ENCODE results near the gene PTGR2. TPM values are rescaled to one million over a fixed set of nuclear protein-coding genes. Genes with fewer than 3 reads are reported as not detected.
A peak's percentile ranks its signal among the peaks of the same experiment; 100 is the strongest.
"Not testable (repeated sequence)": the region's sequence is repeated elsewhere in the genome, so short reads cannot be mapped to it uniquely, and the experiment has no call there.

The PTGR2 gene
- total RNA-seq, 1 experiment from 2014 or later, result 6.5 TPM

GRCh38 chr14:73829071-73829470, 22.6 kb upstream of the PTGR2 start:
- peak; percentile 39 for DNase-seq (ENCODE audit: low read depth)
- in situ Hi-C loops (cut with HindIII; ENCODE audit: low pct_unique_long_range_greater_than_20kb, low sequenced_read_pairs), result no loop called here

GRCh38 chr14:73829526-73830431, 21.9 kb upstream of the PTGR2 start:
- peak; percentile 95 for DNase-seq (ENCODE audit: low read depth)

GRCh38 chr14:73833034-73833433, 18.6 kb upstream of the PTGR2 start:
- in situ Hi-C loops (cut with HindIII; ENCODE audit: low pct_unique_long_range_greater_than_20kb, low sequenced_read_pairs), result no loop called here
- peak; percentile 91 for DNase-seq (ENCODE audit: low read depth)

More at GRCh38 chr14:73829526-73830431, 21.9 kb upstream of the PTGR2 start:
- in situ Hi-C loops (cut with HindIII; ENCODE audit: low pct_unique_long_range_greater_than_20kb, low sequenced_read_pairs), result no loop called here

GRCh38 chr14:73833530-73834260, 17.9 kb upstream of the PTGR2 start:
- peak; percentile 96 for DNase-seq (ENCODE audit: low read depth)
- in situ Hi-C loops (cut with HindIII; ENCODE audit: low pct_unique_long_range_greater_than_20kb, low sequenced_read_pairs), result no loop called here

- DNase-seq (ENCODE audit: low read depth), result no peak
- in situ Hi-C loops (cut with HindIII; ENCODE audit: low pct_unique_long_range_greater_than_20kb, low sequenced_read_pairs), result no loop called here
These were observed 17.4 kb upstream of the PTGR2 start for GRCh38 chr14:73834261-73834625.

GRCh38 chr14:73838293-73839034, 13.2 kb upstream of the PTGR2 start:
- DNase-seq (ENCODE audit: low read depth); in situ Hi-C loops (cut with HindIII; ENCODE audit: low pct_unique_long_range_greater_than_20kb, low sequenced_read_pairs): not testable (repeated sequence)

GRCh38 chr14:73842201-73842600, 9.4 kb upstream of the PTGR2 start:
- in situ Hi-C loops (cut with HindIII; ENCODE audit: low pct_unique_long_range_greater_than_20kb, low sequenced_read_pairs), result no loop called here

GRCh38 chr14:73842851-73843250, 8.8 kb upstream of the PTGR2 start:
- in situ Hi-C loops (cut with HindIII; ENCODE audit: low pct_unique_long_range_greater_than_20kb, low sequenced_read_pairs), result no loop called here
- DNase-seq (ENCODE audit: low read depth), result no peak

More at GRCh38 chr14:73842201-73842600, 9.4 kb upstream of the PTGR2 start:
- no peak for DNase-seq (ENCODE audit: low read depth)

GRCh38 chr14:73843296-73843695, 8.3 kb upstream of the PTGR2 start:
- in situ Hi-C loops (cut with HindIII; ENCODE audit: low pct_unique_long_range_greater_than_20kb, low sequenced_read_pairs), result no loop called here
- DNase-seq (ENCODE audit: low read depth), result no peak

- no peak for DNase-seq (ENCODE audit: low read depth)
- in situ Hi-C loops (cut with HindIII; ENCODE audit: low pct_unique_long_range_greater_than_20kb, low sequenced_read_pairs), result no loop called here
These were observed 4.7 kb upstream of the PTGR2 start for GRCh38 chr14:73846947-73847346.

- in situ Hi-C loops (cut with HindIII; ENCODE audit: low pct_unique_long_range_greater_than_20kb, low sequenced_read_pairs), result no loop called here
- peak; percentile 55 for DNase-seq (ENCODE audit: low read depth)
These were observed 631 bp upstream of the PTGR2 start for GRCh38 chr14:73851000-73851399.

GRCh38 chr14:73859145-73859544, 7.5 kb downstream of the PTGR2 start:
- DNase-seq (ENCODE audit: low read depth), result no peak
- in situ Hi-C loops (cut with HindIII; ENCODE audit: low pct_unique_long_range_greater_than_20kb, low sequenced_read_pairs), result no loop called here

GRCh38 chr14:73861073-73861472, 9.4 kb downstream of the PTGR2 start:
- no peak for DNase-seq (ENCODE audit: low read depth)

GRCh38 chr14:73862480-73862879, 10.8 kb downstream of the PTGR2 start:
- in situ Hi-C loops (cut with HindIII; ENCODE audit: low pct_unique_long_range_greater_than_20kb, low sequenced_read_pairs), result no loop called here
- no peak for DNase-seq (ENCODE audit: low read depth)

More at GRCh38 chr14:73861073-73861472, 9.4 kb downstream of the PTGR2 start:
- in situ Hi-C loops (cut with HindIII; ENCODE audit: low pct_unique_long_range_greater_than_20kb, low sequenced_read_pairs), result no loop called here

GRCh38 chr14:73863209-73863608, 11.6 kb downstream of the PTGR2 start:
- no peak for DNase-seq (ENCODE audit: low read depth)
- in situ Hi-C loops (cut with HindIII; ENCODE audit: low pct_unique_long_range_greater_than_20kb, low sequenced_read_pairs), result no loop called here

GRCh38 chr14:73865534-73866113, 14.0 kb downstream of the PTGR2 start:
- no peak for DNase-seq (ENCODE audit: low read depth)
- in situ Hi-C loops (cut with HindIII; ENCODE audit: low pct_unique_long_range_greater_than_20kb, low sequenced_read_pairs), result no loop called here

- DNase-seq (ENCODE audit: low read depth); in situ Hi-C loops (cut with HindIII; ENCODE audit: low pct_unique_long_range_greater_than_20kb, low sequenced_read_pairs): not testable (repeated sequence)
These were observed 18.1 kb downstream of the PTGR2 start for GRCh38 chr14:73869754-73870153.

GRCh38 chr14:73870525-73871235, 19.0 kb downstream of the PTGR2 start:
- in situ Hi-C loops (cut with HindIII; ENCODE audit: low pct_unique_long_range_greater_than_20kb, low sequenced_read_pairs), result no loop called here
- no peak for DNase-seq (ENCODE audit: low read depth)
